Stomach (tissue), 4 donors: Measurements from ENCODE around the gene BCL2L1.

Experiments
- POLR2A ChIP-seq, 4 donors: fragments of 450-650 bp; IDR thresholded peaks; one replicate each; pipeline ENCODE4 v1.6.1; 2016; ENCODE audit warnings: antibody characterized with exemption in 4 of 4, control low read depth in 2 of 4, mild to moderate bottlenecking in 1 of 4, moderate library complexity in 1 of 4
- POLR2AphosphoS5 ChIP-seq, 3 donors: sonication (generic); formaldehyde crosslinking; IDR thresholded peaks; one replicate each; pipeline ENCODE4 v1.6.1; 2016; ENCODE audit warnings: antibody characterized with exemption in 3 of 3
- TF ChIP-seq, protein P1 (sequence below), 7 experiments: fragments of 450-650 bp in 4 of 7; fragments of 200-600 bp in 3 of 7; sonication (generic) in 3 of 7; IDR thresholded peaks; one replicate each; pipeline ENCODE4 v1.5.1; 2016 to 2019; ENCODE audit warnings: antibody characterized with exemption in 7 of 7, control low read depth in 2 of 7, mild to moderate bottlenecking in 1 of 7

DNA sequence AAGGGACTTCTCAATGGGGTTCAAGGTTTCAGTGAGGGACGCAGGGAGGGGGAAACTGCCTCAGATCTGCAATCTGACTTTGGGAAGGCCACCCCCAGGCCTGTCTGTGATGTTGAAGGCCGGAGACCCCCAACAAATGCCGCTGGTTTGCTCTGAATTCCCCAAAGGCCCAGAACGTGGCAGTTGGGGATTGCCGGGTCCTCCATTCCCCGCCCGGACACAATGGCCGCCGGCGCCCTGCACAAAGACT lies 326 bp upstream of the BCL2L1 start:
- TF ChIP-seq, protein P1, sequence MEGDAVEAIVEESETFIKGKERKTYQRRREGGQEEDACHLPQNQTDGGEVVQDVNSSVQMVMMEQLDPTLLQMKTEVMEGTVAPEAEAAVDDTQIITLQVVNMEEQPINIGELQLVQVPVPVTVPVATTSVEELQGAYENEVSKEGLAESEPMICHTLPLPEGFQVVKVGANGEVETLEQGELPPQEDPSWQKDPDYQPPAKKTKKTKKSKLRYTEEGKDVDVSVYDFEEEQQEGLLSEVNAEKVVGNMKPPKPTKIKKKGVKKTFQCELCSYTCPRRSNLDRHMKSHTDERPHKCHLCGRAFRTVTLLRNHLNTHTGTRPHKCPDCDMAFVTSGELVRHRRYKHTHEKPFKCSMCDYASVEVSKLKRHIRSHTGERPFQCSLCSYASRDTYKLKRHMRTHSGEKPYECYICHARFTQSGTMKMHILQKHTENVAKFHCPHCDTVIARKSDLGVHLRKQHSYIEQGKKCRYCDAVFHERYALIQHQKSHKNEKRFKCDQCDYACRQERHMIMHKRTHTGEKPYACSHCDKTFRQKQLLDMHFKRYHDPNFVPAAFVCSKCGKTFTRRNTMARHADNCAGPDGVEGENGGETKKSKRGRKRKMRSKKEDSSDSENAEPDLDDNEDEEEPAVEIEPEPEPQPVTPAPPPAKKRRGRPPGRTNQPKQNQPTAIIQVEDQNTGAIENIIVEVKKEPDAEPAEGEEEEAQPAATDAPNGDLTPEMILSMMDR (IDR thresholded peaks at IDR 0.05): no peak
- TF ChIP-seq POLR2AphosphoS5 (IDR thresholded peaks at IDR 0.05) (no peak), POLR2A (IDR thresholded peaks at IDR 0.05) (no peak)
